Lung (tissue), 12 donors: Measurements from ENCODE around the gene ASCC3. TPM values are rescaled to one million over a fixed set of nuclear protein-coding genes. Genes with fewer than 3 reads are reported as not detected.

Experiments
- ATAC-seq: fragments of 200-7000 bp; cut with Tn5 transposase; one replicate; pipeline ENCODE4 v1.9.1; 2020; ENCODE audit warnings: moderate number of reproducible peaks; ENCODE audit not compliant: insufficient read depth, low FRiP score
- DNase-seq, 3 donors: peaks; one replicate each; pipeline ENCODE4 v3.0.0-alpha.2; 2013 to 2017
- H3K27ac ChIP-seq, 2 donors: one replicate each; pipeline ENCODE4 v1.5.1; 2013; ENCODE audit warnings: mild to moderate bottlenecking in 2 of 2, moderate library complexity in 2 of 2, control low read depth in 1 of 2, inconsistent platforms in 1 of 2, low read depth in 1 of 2, low read length in 1 of 2
- H3K27me3 ChIP-seq, 3 donors: one replicate each; pipeline ENCODE4 v1.5.1; 2013; ENCODE audit warnings: low read length in 2 of 3; ENCODE audit not compliant: control insufficient read depth in 3 of 3, insufficient read depth in 3 of 3
- H3K36me3 ChIP-seq, 4 donors: one replicate each; pipeline ENCODE4 v1.5.1; 2013; ENCODE audit warnings: low read length in 4 of 4, mild to moderate bottlenecking in 1 of 4, moderate library complexity in 1 of 4; ENCODE audit not compliant: control insufficient read depth in 4 of 4, insufficient read depth in 4 of 4
- H3K4me1 ChIP-seq, 5 donors: one replicate each; pipeline ENCODE4 v1.5.1; 2013; ENCODE audit warnings: low read length in 5 of 5, mild to moderate bottlenecking in 2 of 5, moderate library complexity in 1 of 5; ENCODE audit not compliant: control insufficient read depth in 5 of 5, insufficient read depth in 5 of 5
- H3K4me3 ChIP-seq: one replicate; pipeline ENCODE4 v1.5.1; 2013; ENCODE audit warnings: mild to moderate bottlenecking, control low read depth, moderate library complexity
- H3K9ac ChIP-seq, 2 donors: one replicate each; pipeline ENCODE4 v1.5.1; 2013; ENCODE audit warnings: low read length in 2 of 2, control low read depth in 1 of 2; ENCODE audit not compliant: insufficient read depth in 1 of 2
- H3K9me3 ChIP-seq, 4 donors: one replicate each; pipeline ENCODE4 v1.5.1; 2013; ENCODE audit warnings: low read length in 3 of 4, mild to moderate bottlenecking in 1 of 4, moderate library complexity in 1 of 4; ENCODE audit not compliant: control insufficient read depth in 4 of 4, insufficient read depth in 3 of 4
- CTCF ChIP-seq: IDR thresholded peaks from 2 replicates; pipeline ENCODE4 v1.5.1; 2012; ENCODE audit warnings: mild to moderate bottlenecking; ENCODE audit errors: control extremely low read depth, extremely low read depth
- WGBS, 2 donors: extraction: QIAGEN DNeasy Blood & Tissue Kit; methylation state at CpG; one replicate each; pipeline ENCODE4 v1.1.7; 2013; 5-methylcytosine and 5-hydroxymethylcytosine counted together
- polyA plus RNA-seq, 2 donors: library from polyadenylated mRNA; stranded (reverse); fragments of 200-250 nt; gene quantifications; one replicate each; pipeline ENCODE4 v1.2.1, GENCODE V29; 2013
- total RNA-seq, 2 donors: library from RNA; depleted of rRNA in 1 of 2; stranded (reverse); fragments of >200 nt in 1 of 2; gene quantifications; one replicate each; pipeline ENCODE4 v1.2.1, GENCODE V29; 2014 to 2021
- donor health status: control.
- donor health status: control.
- donor health status: Bipolar disorder and iron deficiency.
- donor health status: healthy.
- donor health status: DM: yes; HTN: yes; CAD: no.

Gene ASCC3
- total and polyA plus RNA-seq, 4 donors = 5.3 to 49.2 (median 22.0) TPM

- no peak overlapping the region for H3K9ac ChIP-seq
- no peak overlapping the region for H3K27ac ChIP-seq
- ATAC-seq = no peak
- no peak for TF ChIP-seq CTCF
- no peaks in the 10 kb centered on the region for H3K36me3 ChIP-seq
- peaks cover 0 to 21% (median 0%) of the 10 kb centered on the region in 4 donors for H3K9me3 ChIP-seq
- peak in 2 of 3 donors; percentile 7 to 23 for DNase-seq
- no peak overlapping the region for H3K4me3 ChIP-seq
- peaks cover 0 to 95% (median 93%) of the 10 kb centered on the region in 3 donors for H3K27me3 ChIP-seq
- WGBS, 2 donors = 7 to 10% methylated on average over 36 to 46 of the region's 46 CpGs
- H3K4me1 ChIP-seq = peaks cover 0 to 10% (median 0%) of the 10 kb centered on the region in 5 donors
These were observed 416.8 kb downstream of the ASCC3 start for GRCh38 chr6:100464162-100464851.

DNA sequence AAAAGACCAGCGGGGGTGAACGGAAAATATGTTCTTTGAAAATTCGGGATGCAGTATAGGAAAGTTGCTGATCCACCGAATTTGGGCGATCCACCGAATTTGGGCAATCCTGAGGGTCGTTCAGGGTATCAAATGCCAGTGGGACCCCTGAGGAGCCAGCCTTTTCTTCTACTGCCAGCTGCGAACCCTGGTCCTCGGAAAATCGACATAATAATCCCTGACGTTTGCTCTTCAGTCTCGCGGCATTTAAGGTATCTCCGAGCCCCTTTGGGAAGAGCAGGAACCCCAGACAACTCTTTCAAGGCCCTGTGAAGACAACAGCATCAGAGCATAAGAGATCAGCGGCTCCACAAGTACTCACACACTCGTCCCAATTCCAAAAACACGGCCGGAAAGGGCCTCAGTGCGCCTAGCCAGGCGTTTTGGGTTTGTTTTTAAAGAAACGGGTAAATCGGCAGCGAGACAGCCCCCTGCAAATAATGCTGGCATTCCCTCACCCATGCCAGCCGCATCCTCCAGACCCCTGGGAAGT, 417.4 kb downstream of the ASCC3 start:
- Histone ChIP-seq H3K4me1 (peaks cover 0 to 10% (median 0%) of the 10 kb centered on the region in 5 donors), H3K9me3 (peaks cover 0 to 19% (median 0%) of the 10 kb centered on the region in 4 donors), H3K27ac (no peak overlapping the region), H3K4me3 (no peak overlapping the region), H3K27me3 (peaks cover 0 to 95% (median 93%) of the 10 kb centered on the region in 3 donors), H3K36me3 (no peaks in the 10 kb centered on the region), H3K9ac (no peak overlapping the region)
- peak in 1 of 3 donors; percentile 37 for DNase-seq
- TF ChIP-seq CTCF = no peak
- ATAC-seq = no peak
- 5 to 8% methylated on average over 24 of the region's 24 CpGs for WGBS, 2 donors

DNA sequence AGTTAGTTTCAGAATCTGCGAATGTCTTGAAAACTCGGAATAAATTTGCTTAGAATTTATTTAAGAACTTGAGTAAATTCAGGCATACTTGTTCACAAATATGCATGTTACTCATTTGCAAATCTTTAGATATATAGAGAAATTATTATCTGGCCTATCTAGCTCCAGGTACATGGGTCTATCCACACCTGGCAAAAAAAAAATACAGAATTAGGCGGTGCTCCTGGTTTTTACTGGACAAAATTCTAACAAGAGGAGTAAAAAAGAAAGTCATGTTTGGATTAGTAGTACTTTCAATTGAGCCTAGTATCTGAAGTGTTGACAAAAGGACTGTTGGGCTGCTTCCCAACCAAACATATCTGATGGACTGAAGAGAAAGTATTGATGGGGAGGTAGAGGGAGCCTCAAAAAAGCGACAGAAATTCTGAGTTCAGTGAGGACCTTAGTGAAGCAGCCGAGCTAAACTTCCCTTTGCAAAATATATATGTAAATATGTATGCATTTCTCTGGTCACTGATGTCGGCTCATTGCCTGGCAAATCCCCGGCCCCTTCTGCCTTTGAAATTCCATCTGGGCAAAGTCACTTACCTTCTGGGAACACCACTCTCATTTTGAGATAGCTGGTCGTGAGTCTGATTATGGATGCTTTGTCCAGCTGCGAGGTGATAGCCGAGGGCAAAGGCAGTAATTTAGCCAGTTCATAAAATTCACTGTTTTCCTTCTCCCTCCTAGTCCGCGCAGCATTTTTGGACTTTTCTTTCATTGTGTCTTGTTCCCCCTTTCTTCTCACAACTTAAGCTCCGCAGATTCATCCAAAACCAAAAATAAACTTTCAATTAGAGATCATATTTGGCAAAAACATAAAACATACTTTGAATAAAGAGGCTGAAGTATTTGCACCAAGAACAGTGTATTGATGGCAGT, 418.2 kb downstream of the ASCC3 start:
- H3K27me3 ChIP-seq = peaks cover 0 to 95% (median 93%) of the 10 kb centered on the region in 3 donors
- ATAC-seq = no peak
- peaks cover 0 to 26% (median 0%) of the 10 kb centered on the region in 4 donors for H3K9me3 ChIP-seq
- no peak overlapping the region for H3K27ac ChIP-seq
- no peak overlapping the region for H3K9ac ChIP-seq
- TF ChIP-seq CTCF = no peak
- peaks cover 0 to 10% (median 3%) of the 10 kb centered on the region in 5 donors for H3K4me1 ChIP-seq
- no peaks in the 10 kb centered on the region for H3K36me3 ChIP-seq
- DNase-seq = peak in 1 of 3 donors; percentile 49
- WGBS, 2 donors = 9 to 11% methylated on average over 13 of the region's 13 CpGs
- H3K4me3 ChIP-seq = no peak overlapping the region
